ENCODE data around the gene ZNF19. TPM values are rescaled to one million over a fixed set of nuclear protein-coding genes. Genes with fewer than 3 reads are reported as not detected.

Gene ZNF19
- total RNA-seq, 4 donors from 2014 or later, result 3.0 to 9.5 (median 5.9) TPM

DNA sequence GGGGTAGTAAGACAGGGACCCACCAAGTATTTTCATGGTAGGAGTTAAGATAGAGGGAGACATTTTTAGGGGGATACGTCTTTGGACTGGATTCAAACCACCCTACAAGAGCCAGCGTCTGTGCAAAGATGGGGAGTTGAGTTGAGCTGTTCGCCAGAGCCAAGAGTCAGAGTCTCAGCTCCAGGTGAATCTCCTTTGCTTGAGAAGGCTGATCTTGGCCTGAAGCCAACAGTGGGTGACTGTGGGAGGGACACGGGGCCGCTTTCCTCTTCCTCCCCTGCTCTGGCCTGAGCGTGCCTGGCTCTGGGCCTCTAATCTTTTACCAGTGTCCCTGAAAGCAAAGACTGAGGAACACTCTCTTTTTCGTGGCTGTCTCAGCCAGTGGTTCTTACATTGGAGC lies 52.7 kb downstream of the ZNF19 start:
- ATAC-seq (ENCODE audit: low FRiP score), result no peak
- DNase-seq (ENCODE audit: low spot score), result no peak
- TF ChIP-seq, protein P1, sequence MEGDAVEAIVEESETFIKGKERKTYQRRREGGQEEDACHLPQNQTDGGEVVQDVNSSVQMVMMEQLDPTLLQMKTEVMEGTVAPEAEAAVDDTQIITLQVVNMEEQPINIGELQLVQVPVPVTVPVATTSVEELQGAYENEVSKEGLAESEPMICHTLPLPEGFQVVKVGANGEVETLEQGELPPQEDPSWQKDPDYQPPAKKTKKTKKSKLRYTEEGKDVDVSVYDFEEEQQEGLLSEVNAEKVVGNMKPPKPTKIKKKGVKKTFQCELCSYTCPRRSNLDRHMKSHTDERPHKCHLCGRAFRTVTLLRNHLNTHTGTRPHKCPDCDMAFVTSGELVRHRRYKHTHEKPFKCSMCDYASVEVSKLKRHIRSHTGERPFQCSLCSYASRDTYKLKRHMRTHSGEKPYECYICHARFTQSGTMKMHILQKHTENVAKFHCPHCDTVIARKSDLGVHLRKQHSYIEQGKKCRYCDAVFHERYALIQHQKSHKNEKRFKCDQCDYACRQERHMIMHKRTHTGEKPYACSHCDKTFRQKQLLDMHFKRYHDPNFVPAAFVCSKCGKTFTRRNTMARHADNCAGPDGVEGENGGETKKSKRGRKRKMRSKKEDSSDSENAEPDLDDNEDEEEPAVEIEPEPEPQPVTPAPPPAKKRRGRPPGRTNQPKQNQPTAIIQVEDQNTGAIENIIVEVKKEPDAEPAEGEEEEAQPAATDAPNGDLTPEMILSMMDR (IDR thresholded peaks at IDR 0.05), result no peak

DNA sequence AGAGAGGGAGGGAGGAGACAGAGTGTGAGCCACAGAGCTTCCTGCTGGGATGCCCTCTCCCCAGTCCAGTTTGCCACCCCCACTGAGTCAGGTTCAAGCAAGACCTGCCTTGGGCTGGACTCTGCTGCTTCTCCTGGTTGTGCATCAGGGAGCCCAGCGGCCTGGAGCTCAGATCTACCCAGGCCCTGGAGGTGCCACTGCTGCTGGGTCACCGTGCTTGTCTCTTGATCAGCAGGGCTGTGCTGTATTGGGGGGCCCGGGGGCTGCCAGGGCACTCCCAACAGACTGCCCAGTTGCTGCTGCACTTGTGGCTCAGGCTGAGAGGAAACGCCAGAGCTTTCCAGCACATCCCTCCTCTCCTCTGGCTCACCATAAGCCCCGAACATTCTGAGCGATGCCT lies 56.2 kb downstream of the ZNF19 start:
- no peak for ATAC-seq (ENCODE audit: low FRiP score)
- TF ChIP-seq, protein P1 (IDR thresholded peaks at IDR 0.05), result no peak

DNA sequence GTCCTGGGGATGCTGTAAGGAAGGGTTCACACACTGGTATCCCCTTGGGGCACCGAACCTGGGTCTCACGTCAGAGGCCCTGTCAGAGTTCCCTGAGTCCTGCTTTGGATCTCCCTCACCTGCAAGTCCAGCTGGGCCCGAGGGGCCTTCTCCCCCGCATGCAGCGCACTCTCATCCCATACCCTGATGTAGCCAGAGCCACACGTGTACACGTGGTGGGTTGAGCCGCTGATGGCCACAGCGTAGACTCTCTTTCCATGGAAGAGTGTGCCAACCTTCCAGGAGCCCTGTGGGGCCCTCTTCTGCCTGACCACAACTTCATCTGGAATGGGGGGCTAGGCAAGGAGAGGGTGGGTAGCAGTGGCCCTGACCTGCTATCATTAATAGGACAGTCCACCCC lies 57.1 kb downstream of the ZNF19 start:
- ATAC-seq (ENCODE audit: low FRiP score), result no peak
- no peak for DNase-seq (ENCODE audit: low spot score)
- TF ChIP-seq, protein P1 (IDR thresholded peaks at IDR 0.05), result no peak

More for the DNA sequence above, 56.2 kb downstream of the ZNF19 start:
- DNase-seq (ENCODE audit: low spot score), result no peak

DNA sequence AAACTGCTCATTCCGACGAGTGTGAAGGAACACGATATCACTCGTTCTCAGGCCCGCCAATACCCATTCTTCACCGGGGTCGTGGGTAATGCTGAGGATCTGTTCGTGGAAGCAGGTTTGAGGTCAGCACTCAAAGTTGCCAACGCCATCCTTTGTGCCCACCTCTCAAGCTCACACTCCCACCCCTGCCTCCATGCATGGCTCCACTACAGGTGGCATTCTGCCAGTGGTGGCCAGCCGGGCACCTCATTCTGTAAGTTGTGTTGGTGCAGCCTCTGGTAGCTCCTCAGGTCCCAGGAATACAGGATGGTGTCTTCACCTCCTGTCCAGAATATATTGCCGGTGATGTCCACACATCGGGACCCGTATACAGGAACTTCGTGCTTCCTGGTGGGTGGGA lies 57.9 kb downstream of the ZNF19 start:
- TF ChIP-seq, protein P1 (IDR thresholded peaks at IDR 0.05), result no peak
- ATAC-seq (ENCODE audit: low FRiP score) (no peak), DNase-seq (ENCODE audit: low spot score) (no peak)

DNA sequence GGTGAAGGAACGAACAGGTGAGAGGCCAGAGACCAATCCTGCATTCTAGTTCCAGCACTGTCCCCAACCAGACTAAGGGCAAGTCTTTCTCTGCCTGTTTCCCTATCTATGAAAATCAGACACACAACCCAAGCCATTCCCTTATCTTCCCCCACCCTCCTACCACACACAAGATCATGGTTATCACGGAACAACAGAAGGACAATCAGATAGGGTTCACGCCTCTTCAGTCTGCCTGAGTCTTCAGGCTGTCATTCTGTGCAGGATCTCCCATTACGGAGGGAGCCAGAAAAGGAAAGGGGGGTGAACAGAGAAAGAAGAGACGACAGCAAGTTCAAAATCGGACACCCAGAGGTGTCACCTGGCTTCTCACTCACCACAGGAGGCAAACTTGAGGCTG lies 58.4 kb downstream of the ZNF19 start:
- no peak for DNase-seq (ENCODE audit: low spot score)
- ATAC-seq (ENCODE audit: low FRiP score), result no peak
- TF ChIP-seq, protein P1 (IDR thresholded peaks at IDR 0.05), result no peak

DNA sequence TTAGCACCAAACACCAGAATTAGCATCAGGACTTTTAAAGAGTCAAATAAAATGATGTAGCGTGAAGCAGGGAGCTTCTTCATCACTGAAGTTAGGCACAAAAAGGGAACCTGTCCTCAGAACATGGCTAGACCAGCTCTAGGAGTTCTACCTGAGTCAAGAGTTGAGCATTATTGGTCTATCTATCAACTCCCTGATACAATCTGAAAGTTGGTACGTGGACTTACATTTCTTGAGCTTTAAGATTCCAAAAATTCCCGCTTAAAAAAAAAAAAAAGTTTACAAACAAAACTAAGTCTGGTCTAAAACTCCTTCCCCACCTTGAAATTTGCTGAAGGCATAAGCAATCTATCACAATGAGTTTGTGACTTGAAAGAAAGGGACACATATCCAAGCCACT lies 59.5 kb downstream of the ZNF19 start:
- no peak for ATAC-seq (ENCODE audit: low FRiP score)
- TF ChIP-seq, protein P1 (IDR thresholded peaks at IDR 0.05), result no peak
- no peak for DNase-seq (ENCODE audit: low spot score)

DNA sequence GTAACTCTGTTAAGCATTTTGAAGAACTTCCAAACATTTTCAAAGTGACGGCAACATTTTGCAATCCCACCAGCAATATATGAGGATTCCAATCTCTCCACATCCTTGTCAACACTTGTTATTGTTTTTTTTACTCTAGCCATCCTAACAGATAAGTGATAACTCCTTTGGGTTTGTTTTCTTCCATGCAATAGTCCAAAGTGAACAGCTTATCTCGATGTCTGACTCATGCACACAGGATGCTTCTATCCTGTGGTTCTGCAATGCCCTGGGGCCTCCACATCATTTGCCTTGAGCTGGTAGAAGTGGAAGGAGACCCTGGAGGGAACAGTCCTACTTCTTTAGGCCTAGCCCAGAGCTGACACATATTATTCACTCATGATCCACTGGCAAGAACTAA lies 60.2 kb downstream of the ZNF19 start:
- DNase-seq (ENCODE audit: low spot score), result no peak
- no peak for ATAC-seq (ENCODE audit: low FRiP score)
- TF ChIP-seq, protein P1 (IDR thresholded peaks at IDR 0.05), result no peak
